VCaP (cell line): ENCODE data around the gene DGCR6L.

Source experiments
- H3K27ac ChIP-seq: fragments of 450-650 bp; 2 replicates; pipeline ENCODE4 v1.5.1; 2017
- CTCF ChIP-seq: fragments of 450-650 bp; conservative IDR thresholded peaks from 2 replicates; pipeline ENCODE4 v1.5.1; 2017; ENCODE audit warnings: mild to moderate bottlenecking, moderate library complexity

The DGCR6L gene

DNA sequence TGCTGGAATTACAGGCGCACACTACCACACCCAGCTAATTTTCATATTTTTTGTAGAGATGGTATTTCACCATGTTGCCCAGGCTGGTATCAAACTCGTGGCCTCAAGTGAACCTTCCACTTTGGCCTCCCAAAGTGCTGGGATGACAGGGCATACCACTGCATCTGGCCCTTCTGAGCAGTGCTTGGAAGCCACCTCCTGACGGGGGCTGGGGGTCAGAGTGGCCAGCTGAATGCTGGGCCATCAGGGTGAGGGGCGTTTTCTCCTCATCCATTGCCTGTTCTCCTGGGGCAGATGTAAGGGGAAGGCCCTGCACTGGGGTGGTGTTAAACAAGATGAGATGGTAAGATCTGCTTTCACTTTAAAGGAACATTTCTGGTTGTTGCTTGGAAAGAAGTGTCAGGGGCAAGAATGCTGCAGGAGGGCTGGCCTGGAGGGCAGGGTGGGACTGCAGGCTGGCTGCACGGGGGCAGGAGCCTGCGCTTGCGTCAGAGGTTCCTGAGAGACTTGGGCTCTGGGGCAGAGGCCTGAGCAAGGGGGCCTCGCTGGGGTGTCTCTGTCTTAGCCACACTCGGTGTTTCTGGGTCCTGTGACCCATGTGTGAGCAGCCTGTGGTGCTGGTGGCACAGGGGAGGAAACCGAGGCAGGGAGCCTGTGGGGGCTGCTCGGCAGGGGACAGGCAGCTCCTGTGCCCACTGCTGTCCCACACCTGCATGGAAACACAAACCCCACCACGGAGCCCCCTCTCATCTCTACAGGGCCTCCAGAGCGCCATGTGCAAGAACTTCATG lies 17.2 kb downstream of the DGCR6L start:
- H3K27ac ChIP-seq: no peak overlapping the region
- TF ChIP-seq CTCF: no peak

- peak overlapping the region; percentile 43 for H3K27ac ChIP-seq
- TF ChIP-seq CTCF: no peak
Observed at GRCh38 chr22:20299746-20300136, 20.1 kb downstream of the DGCR6L start.

GRCh38 chr22:20298803-20299745 lies 20.8 kb downstream of the DGCR6L start:
- H3K27ac ChIP-seq: peak overlapping the region; percentile 43
- no peak for TF ChIP-seq CTCF

DNA sequence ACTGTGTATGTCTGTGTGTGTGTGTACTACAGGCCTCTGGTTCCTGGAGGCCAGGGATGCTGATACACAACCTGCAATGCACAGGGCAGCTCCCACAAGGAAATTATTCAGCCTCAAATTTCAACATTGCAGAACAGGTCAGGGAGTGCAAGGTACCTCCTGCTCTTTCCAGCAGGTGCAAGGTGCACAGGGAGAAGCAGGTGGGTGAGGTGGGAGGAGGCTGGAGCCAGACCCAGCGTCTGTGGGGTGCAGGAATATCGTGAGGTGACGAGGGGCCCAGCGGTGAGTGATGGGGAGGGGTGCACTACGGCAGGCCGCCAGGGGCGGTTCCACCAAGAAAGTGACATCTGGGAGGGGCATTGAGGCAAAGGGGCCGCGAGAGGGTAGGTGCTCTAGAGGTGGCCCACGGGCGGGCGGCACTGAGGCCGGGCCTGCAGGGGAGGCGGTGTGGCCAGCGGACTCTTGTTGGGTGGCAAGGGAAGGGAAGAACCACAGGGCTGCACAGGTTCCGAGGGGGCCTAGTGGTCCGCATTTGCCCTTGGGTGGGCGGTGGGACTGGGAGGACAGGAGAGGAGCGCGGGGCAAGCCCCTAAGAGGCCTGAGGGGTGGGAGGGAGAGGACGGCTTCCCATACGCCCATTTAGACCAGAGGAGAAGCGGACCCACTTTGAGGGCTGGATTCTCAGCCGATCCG lies 21.6 kb downstream of the DGCR6L start:
- H3K27ac ChIP-seq: peak overlapping the region; percentile 43; the same call in 1 of the 2 replicates
- TF ChIP-seq CTCF: no peak

DNA sequence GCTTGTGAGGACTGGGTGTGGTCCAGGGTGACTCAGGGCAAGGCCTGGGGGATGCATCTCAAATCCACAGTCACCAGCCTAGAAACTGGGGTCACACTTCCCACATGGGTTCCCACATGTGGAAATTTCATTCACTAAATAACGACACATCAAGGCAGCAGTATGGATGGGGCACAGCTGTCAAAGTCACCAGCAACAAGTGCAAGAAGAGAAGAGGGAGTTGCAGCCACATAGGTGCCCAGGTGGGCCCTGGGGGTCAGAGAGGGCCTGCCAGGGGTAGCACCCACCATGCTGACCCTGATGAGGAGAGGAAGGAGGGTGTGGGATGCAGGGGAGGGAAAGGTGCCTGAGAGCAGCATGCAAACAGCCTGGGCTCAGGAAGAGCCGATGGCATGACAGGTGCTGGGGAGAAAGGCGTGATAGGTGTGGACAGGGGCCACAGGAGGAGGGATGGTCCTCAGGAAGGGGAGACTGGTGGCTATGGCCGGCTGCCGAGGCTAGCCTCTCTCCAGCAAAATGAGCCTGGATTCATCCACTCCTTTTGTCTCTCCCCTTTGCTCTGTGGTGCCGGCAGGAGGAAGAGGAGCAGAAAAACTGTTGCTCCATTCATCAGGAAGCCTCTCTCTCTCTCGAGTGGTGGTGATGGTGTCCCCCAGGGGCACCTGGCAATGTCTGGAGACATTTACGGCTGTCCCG lies 22.3 kb downstream of the DGCR6L start:
- no peak overlapping the region for H3K27ac ChIP-seq
- no peak for TF ChIP-seq CTCF

- TF ChIP-seq CTCF: no peak
- H3K27ac ChIP-seq: no peak overlapping the region
Observed at GRCh38 chr22:20296598-20296997, 23.3 kb downstream of the DGCR6L start.
